Neural progenitor cell (in vitro differentiated cells): ENCODE measurements around the gene SUMF1. TPM values are rescaled to one million over a fixed set of nuclear protein-coding genes. Genes with fewer than 3 reads are reported as not detected.

ENCODE experiments used
- DNase-seq: peaks from one replicate; pipeline ENCODE4 v3.0.0-alpha.2; 2016; ENCODE audit warnings: low spot score
- H2AFZ ChIP-seq: fragments of 200-600 bp; sonication (generic); replicated peaks from 2 replicates; pipeline ENCODE4 v1.6.1; 2016; ENCODE audit warnings: antibody characterized with exemption
- H3F3A ChIP-seq: fragments of 200-600 bp; sonication (generic); 2 replicates; pipeline ENCODE4 v1.6.1; 2016; ENCODE audit warnings: antibody characterized with exemption, low read depth
- H3K27ac ChIP-seq: fragments of 200-600 bp; sonication (generic); 2 replicates; pipeline ENCODE4 v1.5.1; 2016; ENCODE audit warnings: mild to moderate bottlenecking
- H3K27me3 ChIP-seq: fragments of 200-600 bp; sonication (generic); 2 replicates; pipeline ENCODE4 v1.6.1; 2016; ENCODE audit warnings: mild to moderate bottlenecking, moderate library complexity
- H3K36me3 ChIP-seq: fragments of 200-600 bp; sonication (generic); 2 replicates; pipeline ENCODE4 v1.5.1; 2016
- H3K4me1 ChIP-seq: fragments of 200-600 bp; sonication (generic); 2 replicates; pipeline ENCODE4 v1.6.1; 2016; ENCODE audit warnings: mixed run types
- H3K4me2 ChIP-seq: fragments of 200-600 bp; sonication (generic); 2 replicates; pipeline ENCODE4 v1.6.1; 2016
- H3K4me3 ChIP-seq: fragments of 200-600 bp; sonication (generic); 2 replicates; pipeline ENCODE4 v1.5.1; 2016
- H3K79me2 ChIP-seq: fragments of 200-600 bp; sonication (generic); 2 replicates; pipeline ENCODE4 v1.6.1; 2016; ENCODE audit warnings: low read depth
- H3K9ac ChIP-seq: fragments of 200-600 bp; sonication (generic); 2 replicates; pipeline ENCODE4 v1.6.1; 2016
- H3K9me3 ChIP-seq: fragments of 200-600 bp; sonication (generic); 2 replicates; pipeline ENCODE4 v1.5.1; 2016; ENCODE audit warnings: low read depth
- H4K20me1 ChIP-seq: fragments of 200-600 bp; sonication (generic); 2 replicates; pipeline ENCODE4 v1.6.1; 2016; ENCODE audit warnings: low read depth
- H3K27ac Mint-ChIP-seq: 3 replicates; pipeline ENCODE4 v1.8.0; 2021; ENCODE audit warnings: mixed read lengths
- H3K27me3 Mint-ChIP-seq: 2 replicates; pipeline ENCODE4 v1.8.0; 2022; ENCODE audit warnings: low read depth, mild to moderate bottlenecking, inconsistent platforms, moderate library complexity, mixed read lengths; ENCODE audit not compliant: insufficient read depth
- H3K36me3 Mint-ChIP-seq: 3 replicates; pipeline ENCODE4 v1.8.0; 2021; ENCODE audit warnings: mixed read lengths
- H3K4me1 Mint-ChIP-seq: 3 replicates; pipeline ENCODE4 v1.8.0; 2021; ENCODE audit warnings: mixed read lengths
- H3K4me3 Mint-ChIP-seq: 3 replicates; pipeline ENCODE4 v1.8.0; 2021; ENCODE audit warnings: mild to moderate bottlenecking, moderate library complexity, mixed read lengths
- H3K9me3 Mint-ChIP-seq: 3 replicates; pipeline ENCODE4 v1.8.0; 2020; ENCODE audit warnings: mixed read lengths
- EZH2 ChIP-seq: fragments of 200-600 bp; sonication (generic); IDR thresholded peaks from 2 replicates; pipeline ENCODE4 v1.6.1; 2017; ENCODE audit warnings: antibody characterized with exemption, mild to moderate bottlenecking, moderate library complexity
- EZH2phosphoT487 ChIP-seq: fragments of 200-600 bp; sonication (generic); IDR thresholded peaks from 2 replicates; pipeline ENCODE4 v1.6.1; 2017; ENCODE audit warnings: antibody characterized with exemption
- total RNA-seq: library from RNA; depleted of rRNA; stranded (reverse); fragments of >200 nt; gene quantifications from 2 replicates; pipeline ENCODE4 v1.2.3, GENCODE V29; 2015; ENCODE audit warnings: low replicate concordance
- TF ChIP-seq, protein P1 (sequence below): fragments of 200-600 bp; sonication (generic); IDR thresholded peaks from 2 replicates; pipeline ENCODE4 v1.5.1; 2017; ENCODE audit warnings: antibody characterized with exemption, mild to moderate bottlenecking

SUMF1 gene
- total RNA-seq, 1 donor from 2014 or later = 10.6 TPM

DNA sequence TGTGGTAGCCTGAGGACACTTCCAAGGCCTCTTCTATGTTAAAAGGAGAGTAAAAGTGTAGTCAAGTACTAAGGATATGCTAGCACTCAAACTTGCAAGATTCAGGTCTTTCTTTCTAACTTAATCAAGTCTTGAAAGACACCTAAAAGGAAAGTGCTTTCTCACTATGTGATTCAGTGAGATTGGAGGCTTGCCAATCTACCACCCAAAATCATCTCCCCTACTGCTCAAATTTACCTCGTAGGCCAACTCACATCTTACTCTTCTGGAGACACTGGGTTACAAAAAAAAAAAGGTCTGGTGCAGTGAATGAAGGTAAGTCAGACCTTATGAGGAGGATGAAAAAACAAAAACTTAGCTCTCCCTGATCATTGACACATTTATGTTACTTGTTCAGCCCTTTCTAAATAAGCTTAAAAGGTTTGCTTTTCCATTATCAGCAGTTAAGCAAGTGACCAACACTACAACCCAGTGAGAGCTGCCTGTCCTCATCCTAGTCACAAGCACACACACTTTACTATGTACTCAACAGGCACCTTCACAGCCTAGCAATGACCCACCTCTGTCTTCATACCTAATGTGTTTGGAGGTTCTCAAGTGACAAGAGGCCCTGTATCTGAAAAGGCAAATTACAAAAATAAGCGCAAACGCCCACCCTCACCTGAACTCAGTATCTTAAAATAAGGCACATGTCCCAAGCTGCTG lies 19.6 kb downstream of the SUMF1 start:
- H3K27me3 Mint-ChIP-seq = no peaks in the 10 kb centered on the region
- H3K4me1 ChIP-seq = no peaks in the 10 kb centered on the region
- no peak overlapping the region for H3K9ac ChIP-seq
- H3K27me3 ChIP-seq = no peaks in the 10 kb centered on the region
- no peaks in the 10 kb centered on the region for H3K4me1 Mint-ChIP-seq
- no peak overlapping the region for H3K27ac ChIP-seq
- H3K36me3 ChIP-seq = no peaks in the 10 kb centered on the region
- no peak overlapping the region for H3K4me2 ChIP-seq
- H4K20me1 ChIP-seq = no peaks in the 10 kb centered on the region
- no peaks in the 10 kb centered on the region for H3K79me2 ChIP-seq
- H3K36me3 Mint-ChIP-seq = no peaks in the 10 kb centered on the region
- no peak overlapping the region for H3K4me3 Mint-ChIP-seq
- H3F3A ChIP-seq = no peaks in the 10 kb centered on the region
- H2AFZ ChIP-seq = no peak overlapping the region
- H3K4me3 ChIP-seq = no peak overlapping the region
- H3K27ac Mint-ChIP-seq = no peak overlapping the region
- TF ChIP-seq EZH2 (no peak), EZH2phosphoT487 (no peak)
- TF ChIP-seq, protein P1, sequence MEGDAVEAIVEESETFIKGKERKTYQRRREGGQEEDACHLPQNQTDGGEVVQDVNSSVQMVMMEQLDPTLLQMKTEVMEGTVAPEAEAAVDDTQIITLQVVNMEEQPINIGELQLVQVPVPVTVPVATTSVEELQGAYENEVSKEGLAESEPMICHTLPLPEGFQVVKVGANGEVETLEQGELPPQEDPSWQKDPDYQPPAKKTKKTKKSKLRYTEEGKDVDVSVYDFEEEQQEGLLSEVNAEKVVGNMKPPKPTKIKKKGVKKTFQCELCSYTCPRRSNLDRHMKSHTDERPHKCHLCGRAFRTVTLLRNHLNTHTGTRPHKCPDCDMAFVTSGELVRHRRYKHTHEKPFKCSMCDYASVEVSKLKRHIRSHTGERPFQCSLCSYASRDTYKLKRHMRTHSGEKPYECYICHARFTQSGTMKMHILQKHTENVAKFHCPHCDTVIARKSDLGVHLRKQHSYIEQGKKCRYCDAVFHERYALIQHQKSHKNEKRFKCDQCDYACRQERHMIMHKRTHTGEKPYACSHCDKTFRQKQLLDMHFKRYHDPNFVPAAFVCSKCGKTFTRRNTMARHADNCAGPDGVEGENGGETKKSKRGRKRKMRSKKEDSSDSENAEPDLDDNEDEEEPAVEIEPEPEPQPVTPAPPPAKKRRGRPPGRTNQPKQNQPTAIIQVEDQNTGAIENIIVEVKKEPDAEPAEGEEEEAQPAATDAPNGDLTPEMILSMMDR = no peak
- no peaks in the 10 kb centered on the region for H3K9me3 Mint-ChIP-seq
- DNase-seq = no peak
- no peaks in the 10 kb centered on the region for H3K9me3 ChIP-seq

DNA sequence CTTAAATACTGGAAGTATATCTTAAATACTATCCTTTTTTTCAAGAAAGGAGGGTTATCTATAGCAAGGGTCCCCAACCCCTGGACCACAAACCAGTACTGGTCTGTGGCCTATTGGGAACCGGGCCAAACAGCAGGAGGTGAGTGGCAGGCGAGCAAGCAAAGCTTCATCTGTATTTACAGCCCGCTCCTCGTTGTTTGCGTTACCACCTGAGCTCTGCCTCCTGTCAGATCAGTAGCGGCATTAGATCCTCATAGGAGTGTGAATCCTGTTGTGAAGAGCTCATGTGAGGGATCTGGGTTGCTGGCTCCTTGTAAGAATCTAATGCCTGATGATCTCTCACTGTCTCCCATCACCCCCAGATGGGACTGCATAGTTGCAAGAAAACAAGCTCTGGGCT lies 26.1 kb downstream of the SUMF1 start:
- Mint-ChIP-seq H3K27me3 (no peaks in the 10 kb centered on the region), H3K9me3 (no peaks in the 10 kb centered on the region), H3K36me3 (no peaks in the 10 kb centered on the region), H3K27ac (no peak overlapping the region), H3K4me1 (no peaks in the 10 kb centered on the region), H3K4me3 (no peak overlapping the region)
- Histone ChIP-seq H3K9me3 (no peaks in the 10 kb centered on the region), H3K4me3 (no peak overlapping the region), H3K27me3 (no peaks in the 10 kb centered on the region), H3K27ac (no peak overlapping the region), H3K79me2 (no peaks in the 10 kb centered on the region), H3K9ac (no peak overlapping the region), H3K36me3 (no peaks in the 10 kb centered on the region), H3K4me1 (no peaks in the 10 kb centered on the region), H2AFZ (no peak overlapping the region), H3K4me2 (no peak overlapping the region), H4K20me1 (no peaks in the 10 kb centered on the region), H3F3A (no peaks in the 10 kb centered on the region)
- DNase-seq = no peak
- TF ChIP-seq EZH2 (no peak), EZH2phosphoT487 (no peak)
- TF ChIP-seq, protein P1 = no peak

DNA sequence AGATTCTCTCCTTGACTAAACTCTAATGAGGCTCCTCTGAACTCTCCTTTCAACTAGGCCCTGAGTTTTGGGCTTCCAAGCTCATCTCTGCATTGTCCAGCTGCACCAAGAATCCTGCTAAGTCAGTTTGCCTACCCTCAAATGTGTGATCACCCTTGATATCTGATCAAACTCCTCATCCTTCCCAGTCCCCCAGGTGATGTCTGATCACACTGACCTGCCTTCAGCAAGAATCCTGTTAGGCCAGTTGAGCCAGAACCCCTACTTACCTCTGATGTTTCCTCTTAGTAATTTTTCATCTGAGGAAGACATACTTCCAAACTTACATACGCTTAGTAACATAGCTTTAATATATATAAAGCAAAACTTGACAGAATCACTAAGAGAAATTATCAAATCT lies 28.8 kb downstream of the SUMF1 start:
- H3K79me2 ChIP-seq = no peaks in the 10 kb centered on the region
- no peaks in the 10 kb centered on the region for H3K4me1 ChIP-seq
- no peaks in the 10 kb centered on the region for H3K9me3 ChIP-seq
- no peaks in the 10 kb centered on the region for H3K4me1 Mint-ChIP-seq
- no peak overlapping the region for H3K4me2 ChIP-seq
- H3K4me3 ChIP-seq = no peak overlapping the region
- no peaks in the 10 kb centered on the region for H3F3A ChIP-seq
- no peak overlapping the region for H2AFZ ChIP-seq
- H3K27ac ChIP-seq = no peak overlapping the region
- no peak overlapping the region for H3K9ac ChIP-seq
- TF ChIP-seq EZH2 = no peak
- TF ChIP-seq, protein P1 = no peak
- TF ChIP-seq EZH2phosphoT487 = no peak
- H3K27me3 ChIP-seq = no peaks in the 10 kb centered on the region
- no peak overlapping the region for H3K4me3 Mint-ChIP-seq
- H4K20me1 ChIP-seq = no peaks in the 10 kb centered on the region
- no peak overlapping the region for H3K27ac Mint-ChIP-seq
- DNase-seq = no peak
- no peaks in the 10 kb centered on the region for H3K36me3 Mint-ChIP-seq
- H3K27me3 Mint-ChIP-seq = no peaks in the 10 kb centered on the region
- H3K36me3 ChIP-seq = no peaks in the 10 kb centered on the region
- no peaks in the 10 kb centered on the region for H3K9me3 Mint-ChIP-seq
